Bronchial epithelial cell (primary cell): Measurements from ENCODE around the gene SOX18. TPM values are rescaled to one million over a fixed set of nuclear protein-coding genes. Genes with fewer than 3 reads are reported as not detected.
"Not testable (repeated sequence)": the region's sequence is repeated elsewhere in the genome, so short reads cannot be mapped to it uniquely, and the experiment has no call there.

Experiments used
- DNase-seq: peaks from one replicate; pipeline ENCODE4 v3.0.0-alpha.2; 2010; ENCODE audit warnings: low read depth
- FAIRE-seq: peaks from 2 replicates; lab custom pipeline; 2011; peaks lifted over from hg19 to GRCh38; lab: Jason Lieb, UNC
- H3K27me3 ChIP-seq: 2 replicates; pipeline ENCODE4 v1.5.1; 2011; ENCODE audit warnings: low read length; ENCODE audit not compliant: control insufficient read depth, insufficient read depth
- H3K36me3 ChIP-seq: 2 replicates; pipeline ENCODE4 v1.5.1; 2011; ENCODE audit warnings: low read length; ENCODE audit not compliant: control insufficient read depth, insufficient read depth
- H3K4me3 ChIP-seq: 2 replicates; pipeline ENCODE4 v1.5.1; 2011; ENCODE audit warnings: mild to moderate bottlenecking, low read depth, low read length, control low read depth
- total RNA-seq: library from RNA; depleted of rRNA; stranded (reverse); fragments of >200 nt; gene quantifications from 2 replicates; pipeline ENCODE4 v1.2.1, GENCODE V29; 2014
- TF ChIP-seq, protein P1 (sequence below): IDR thresholded peaks from 2 replicates; pipeline ENCODE4 v1.5.1; 2011; ENCODE audit warnings: mild to moderate bottlenecking, moderate library complexity, low read length, control low read depth, inconsistent platforms; ENCODE audit not compliant: insufficient read depth, severe bottlenecking

SOX18 gene
- total RNA-seq, 1 donor from 2014 or later: not detected

DNA sequence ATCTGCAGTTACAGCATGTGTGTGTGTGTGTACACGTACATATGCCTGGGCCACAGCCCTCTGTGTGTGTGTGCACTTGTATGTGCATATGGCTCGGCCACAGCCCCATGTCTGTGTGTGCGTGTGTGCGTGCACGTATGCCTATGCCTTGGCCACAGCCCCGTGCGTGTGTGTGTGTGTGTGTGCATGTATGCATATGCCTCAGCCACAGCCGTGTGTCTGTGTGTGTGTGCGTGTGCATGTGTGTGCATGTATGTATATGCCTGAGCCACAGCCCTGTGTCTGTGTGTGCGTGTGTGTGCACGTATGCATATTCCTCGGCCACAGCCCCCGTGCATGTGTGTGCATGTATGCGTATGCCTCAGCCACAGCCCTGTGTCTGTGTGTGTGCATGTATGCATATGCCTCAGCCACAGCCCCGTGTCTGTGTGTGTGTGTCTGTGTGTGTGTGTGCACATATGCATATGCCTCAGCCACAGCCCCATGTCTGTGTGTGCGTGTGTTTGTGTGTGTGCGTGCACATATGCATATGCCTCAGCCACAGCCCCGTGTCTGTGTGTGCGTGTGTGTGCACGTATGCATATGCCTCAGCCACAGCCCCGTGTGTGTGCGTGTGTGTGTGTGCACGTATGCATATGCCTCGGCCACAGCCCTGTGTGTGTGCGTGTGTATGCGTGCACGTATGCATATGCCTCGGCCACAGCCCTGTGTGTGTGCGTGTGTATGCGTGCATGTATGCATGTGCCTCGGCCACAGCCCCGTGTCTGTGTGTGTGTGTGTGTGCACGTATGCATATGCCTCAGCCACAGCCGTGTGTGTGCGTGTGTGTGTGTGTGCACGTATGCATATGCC, 28.1 kb downstream of the SOX18 start:
- no peak overlapping the region for H3K4me3 ChIP-seq
- TF ChIP-seq, protein P1, sequence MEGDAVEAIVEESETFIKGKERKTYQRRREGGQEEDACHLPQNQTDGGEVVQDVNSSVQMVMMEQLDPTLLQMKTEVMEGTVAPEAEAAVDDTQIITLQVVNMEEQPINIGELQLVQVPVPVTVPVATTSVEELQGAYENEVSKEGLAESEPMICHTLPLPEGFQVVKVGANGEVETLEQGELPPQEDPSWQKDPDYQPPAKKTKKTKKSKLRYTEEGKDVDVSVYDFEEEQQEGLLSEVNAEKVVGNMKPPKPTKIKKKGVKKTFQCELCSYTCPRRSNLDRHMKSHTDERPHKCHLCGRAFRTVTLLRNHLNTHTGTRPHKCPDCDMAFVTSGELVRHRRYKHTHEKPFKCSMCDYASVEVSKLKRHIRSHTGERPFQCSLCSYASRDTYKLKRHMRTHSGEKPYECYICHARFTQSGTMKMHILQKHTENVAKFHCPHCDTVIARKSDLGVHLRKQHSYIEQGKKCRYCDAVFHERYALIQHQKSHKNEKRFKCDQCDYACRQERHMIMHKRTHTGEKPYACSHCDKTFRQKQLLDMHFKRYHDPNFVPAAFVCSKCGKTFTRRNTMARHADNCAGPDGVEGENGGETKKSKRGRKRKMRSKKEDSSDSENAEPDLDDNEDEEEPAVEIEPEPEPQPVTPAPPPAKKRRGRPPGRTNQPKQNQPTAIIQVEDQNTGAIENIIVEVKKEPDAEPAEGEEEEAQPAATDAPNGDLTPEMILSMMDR: no peak
- DNase-seq: no peak
- no peak for FAIRE-seq
- no peaks in the 10 kb centered on the region for H3K27me3 ChIP-seq
- H3K36me3 ChIP-seq: peaks cover 37% of the 10 kb centered on the region

DNA sequence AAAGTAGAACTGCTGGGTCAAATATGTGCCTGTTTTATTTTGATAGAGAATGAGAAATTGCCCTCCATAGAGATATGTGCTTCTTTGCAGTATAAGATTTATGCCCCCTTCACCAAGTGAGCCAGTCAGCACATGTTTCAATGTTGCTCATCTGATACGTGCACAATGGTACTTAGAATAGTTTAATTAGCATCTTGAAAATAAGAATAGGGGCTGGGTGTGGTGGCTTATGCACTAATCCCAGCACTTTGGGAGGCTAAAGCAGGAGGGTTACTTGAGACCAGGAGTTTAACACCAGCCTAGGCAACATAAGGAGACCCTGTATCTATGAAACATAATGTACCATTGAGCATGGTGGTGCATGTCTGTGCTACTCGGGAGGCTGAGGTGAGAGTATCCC, 33.8 kb downstream of the SOX18 start:
- Histone ChIP-seq H3K27me3 (no peaks in the 10 kb centered on the region), H3K36me3 (peaks cover 27% of the 10 kb centered on the region), H3K4me3 (no peak overlapping the region)
- FAIRE-seq: no peak
- no peak for DNase-seq
- TF ChIP-seq, protein P1: no peak

DNA sequence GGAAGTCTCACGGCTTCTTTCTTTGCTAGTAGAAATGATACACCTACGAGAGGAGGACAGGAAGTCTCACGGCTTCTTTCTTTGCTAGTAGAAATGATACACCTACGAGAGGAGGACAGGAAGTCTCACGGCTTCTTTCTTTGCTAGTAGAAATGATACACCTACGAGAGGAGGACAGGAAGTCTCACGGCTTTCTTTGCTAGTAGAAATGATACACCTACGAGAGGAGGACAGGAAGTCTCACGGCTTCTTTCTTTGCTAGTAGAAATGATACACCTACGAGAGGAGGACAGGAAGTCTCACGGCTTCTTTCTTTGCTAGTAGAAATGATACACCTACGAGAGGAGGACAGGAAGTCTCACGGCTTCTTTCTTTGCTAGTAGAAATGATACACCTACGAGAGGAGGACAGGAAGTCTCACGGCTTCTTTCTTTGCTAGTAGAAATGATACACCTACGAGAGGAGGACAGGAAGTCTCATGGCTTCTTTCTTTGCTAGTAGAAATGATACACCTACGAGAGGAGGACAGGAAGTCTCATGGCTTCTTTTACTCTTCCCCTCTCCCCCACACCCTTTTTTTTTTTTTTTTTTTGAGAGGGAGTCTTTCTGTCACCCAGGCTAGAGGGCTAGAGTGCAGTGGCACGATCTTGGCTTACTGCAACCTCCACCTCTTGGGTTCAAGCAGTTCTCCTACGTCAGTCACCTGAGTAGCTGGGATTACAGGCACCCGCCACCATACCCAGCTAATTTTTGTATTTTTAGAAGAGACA, 36.9 kb downstream of the SOX18 start:
- H3K27me3 ChIP-seq, H3K4me3 ChIP-seq, DNase-seq, FAIRE-seq: not testable (repeated sequence)
- H3K36me3 ChIP-seq: peaks cover 24% of the 10 kb centered on the region

DNA sequence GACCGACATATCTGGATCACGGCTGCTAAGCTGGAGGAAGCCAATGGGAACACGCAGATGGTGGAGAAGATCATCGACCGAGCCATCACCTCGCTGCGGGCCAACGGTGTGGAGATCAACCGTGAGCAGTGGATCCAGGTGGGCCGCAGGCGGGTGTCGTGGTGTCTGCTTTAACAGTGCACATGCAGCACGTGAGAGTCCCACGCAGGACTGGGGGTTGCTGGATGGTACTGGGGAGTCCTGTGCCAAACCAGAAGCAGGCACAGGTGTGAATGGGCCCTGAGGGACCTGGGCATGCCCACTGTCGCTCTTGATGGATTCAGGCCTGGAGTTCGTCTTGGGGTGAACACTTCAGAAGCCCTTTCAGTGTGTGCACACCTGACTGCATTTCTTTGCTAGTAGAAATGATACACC, 38.1 kb downstream of the SOX18 start:
- Histone ChIP-seq H3K36me3 (peaks cover 25% of the 10 kb centered on the region), H3K4me3 (no peak overlapping the region), H3K27me3 (no peaks in the 10 kb centered on the region)
- FAIRE-seq (no peak), DNase-seq (no peak)
- TF ChIP-seq, protein P1: no peak

DNA sequence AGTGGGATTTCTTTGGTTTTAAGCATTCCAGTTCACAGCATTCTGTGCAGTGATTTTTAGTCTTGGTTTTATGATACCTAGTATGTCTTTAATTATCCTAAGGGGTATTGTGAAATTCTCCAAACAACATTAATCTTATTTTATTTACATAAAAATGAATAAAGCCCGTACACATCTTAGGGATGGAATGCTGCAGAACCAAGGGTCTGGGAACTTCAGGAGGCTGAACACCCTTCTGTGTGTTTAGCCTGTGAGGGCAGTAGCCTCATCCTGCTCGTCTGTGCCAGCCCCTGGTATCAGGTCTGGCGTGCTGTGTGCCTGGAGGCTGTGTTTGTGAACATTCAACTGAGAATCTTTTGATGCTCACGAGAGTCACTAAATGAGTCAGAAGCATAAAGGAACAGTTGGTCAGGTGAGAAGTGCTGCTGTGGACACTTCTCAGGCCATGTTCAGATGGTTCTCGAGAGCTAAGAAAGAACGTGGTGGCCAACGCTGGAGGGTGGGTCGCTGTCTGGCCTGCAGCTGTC, 38.7 kb downstream of the SOX18 start:
- DNase-seq: no peak
- no peak overlapping the region for H3K4me3 ChIP-seq
- H3K27me3 ChIP-seq: no peaks in the 10 kb centered on the region
- FAIRE-seq: no peak
- H3K36me3 ChIP-seq: peaks cover 24% of the 10 kb centered on the region
- TF ChIP-seq, protein P1: no peak

DNA sequence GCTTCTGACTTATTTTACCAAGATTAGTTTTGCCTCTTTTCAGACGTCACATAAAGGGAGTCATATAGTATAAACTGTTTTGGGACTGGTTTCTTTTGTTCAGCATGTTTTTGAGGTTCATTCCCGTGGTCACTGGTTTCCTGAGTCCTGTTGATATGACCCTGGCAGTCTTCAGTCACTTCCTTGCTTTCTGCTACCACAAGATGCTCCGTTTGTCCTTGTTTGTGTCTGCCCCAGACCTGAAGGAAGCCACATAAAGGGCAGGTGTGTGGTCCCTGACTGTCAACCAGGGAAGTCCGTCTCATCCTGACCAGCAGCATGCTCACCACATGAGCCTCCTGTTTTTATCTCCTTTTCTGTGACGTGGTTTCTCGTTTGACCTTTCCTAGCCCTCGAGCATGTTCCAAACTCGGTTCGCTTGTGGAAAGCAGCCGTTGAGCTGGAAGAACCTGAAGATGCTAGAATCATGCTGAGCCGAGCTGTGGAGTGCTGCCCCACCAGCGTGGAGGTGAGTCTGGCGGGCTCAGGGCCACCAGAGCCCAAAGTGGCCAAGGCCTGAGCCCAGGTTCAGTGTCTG, 39.5 kb downstream of the SOX18 start:
- FAIRE-seq (no peak), DNase-seq (no peak)
- Histone ChIP-seq H3K36me3 (peaks cover 22% of the 10 kb centered on the region), H3K4me3 (no peak overlapping the region), H3K27me3 (no peaks in the 10 kb centered on the region)
- TF ChIP-seq, protein P1: no peak
